ENCODE data around the gene CNTD1. TPM values are rescaled to one million over a fixed set of nuclear protein-coding genes. Genes with fewer than 3 reads are reported as not detected.

The CNTD1 gene
- total and polyA plus RNA-seq, 2 experiments from 2014 or later: 1.1 TPM; not detected in 1

GRCh38 chr17:42766124-42766523 lies 32.5 kb upstream of the CNTD1 start:
- no peak for ATAC-seq
- Mint-ChIP-seq H3K27ac (no peak overlapping the region), H3K4me1 (peaks cover 17% of the 10 kb centered on the region), H3K36me3 (ENCODE audit: low read depth) (no peaks in the 10 kb centered on the region), H3K27me3 (ENCODE audit: insufficient read depth, low read depth, poor library complexity) (peaks cover 34% of the 10 kb centered on the region), H3K9me3 (no peaks in the 10 kb centered on the region), H3K4me3 (no peak overlapping the region)
- no peaks in the 10 kb centered on the region for H4K20me1 ChIP-seq (replicated peaks; ENCODE audit: insufficient read depth)
- no peak overlapping the region for H2AFZ ChIP-seq
- no peak overlapping the region for H3K27ac ChIP-seq (ENCODE audit: low read depth)
- peaks cover 15% of the 10 kb centered on the region; the same call in 1 of the 2 replicates for H3K4me1 ChIP-seq (ENCODE audit: insufficient read depth)
- H3K9me2 ChIP-seq (ENCODE audit: insufficient read depth): no peaks in the 10 kb centered on the region
- no peaks in the 10 kb centered on the region for H3F3A ChIP-seq (replicated peaks; ENCODE audit: low read depth)
- H3K4me3 ChIP-seq: no peak overlapping the region
- no peaks in the 10 kb centered on the region for H3K36me3 ChIP-seq (ENCODE audit: insufficient read depth)
- no peaks in the 10 kb centered on the region for H3K79me2 ChIP-seq (replicated peaks; ENCODE audit: insufficient read depth)
- TF ChIP-seq STAT1 (IDR thresholded peaks at IDR 0.05; ENCODE audit: unreplicated experiment): no peak
- no peak for TF ChIP-seq CTCF (conservative IDR thresholded peaks at IDR 0.05; ENCODE audit: low read depth in 2 of 2)
- no peak for TF ChIP-seq ZNF462 (CRISPR knock-in tag; IDR thresholded peaks at IDR 0.05)
- no peak for TF ChIP-seq NANOG (IDR thresholded peaks at IDR 0.05; ENCODE audit: borderline replicate concordance)
- TF ChIP-seq EZH2phosphoT487 (IDR thresholded peaks at IDR 0.05; ENCODE audit: unreplicated experiment): no peak
- TF ChIP-seq JUNB (IDR thresholded peaks at IDR 0.05; ENCODE audit: unreplicated experiment): no peak
- TF ChIP-seq CREB1 (CRISPR knock-in tag; IDR thresholded peaks at IDR 0.05; ENCODE audit: low read depth): no peak
- no peak for TF ChIP-seq POLR2AphosphoS5 (IDR thresholded peaks at IDR 0.05; ENCODE audit: low read depth)
- TF ChIP-seq REST (IDR thresholded peaks at IDR 0.05; ENCODE audit: unreplicated experiment): no peak
- TF ChIP-seq ZNF114 (CRISPR knock-in tag; IDR thresholded peaks at IDR 0.05): no peak
- TF ChIP-seq ZNF331 (CRISPR knock-in tag; IDR thresholded peaks at IDR 0.05; ENCODE audit: low read depth): no peak
- no peak for TF ChIP-seq ETS1 (IDR thresholded peaks at IDR 0.05)
- no peak for TF ChIP-seq EZH2 (IDR thresholded peaks at IDR 0.05; ENCODE audit: low read depth, unreplicated experiment)
- H3K27me3 ChIP-seq (ENCODE audit: insufficient read depth): peaks cover 18% of the 10 kb centered on the region
- H3K4me2 ChIP-seq: no peak overlapping the region
- no peak for DNase-seq (ENCODE audit: low spot score)
